Cardiac fibroblast (primary cell): Measurements from ENCODE around the gene CRYBA4.

Experiments used
- DNase-seq, 2 donors: peaks; one replicate each; pipeline versions ENCODE4 v3.0.0 to v3.0.0-alpha.2; 2010; ENCODE audit warnings: low read depth in 2 of 2
- H3K4me3 ChIP-seq, 2 donors: replicated peaks in 1 of 2; 1 replicate in 1 of 2; 2 replicates in 1 of 2; pipeline ENCODE4 v1.5.1; 2011; ENCODE audit warnings: low read depth in 2 of 2, low read length in 2 of 2, mild to moderate bottlenecking in 2 of 2, moderate library complexity in 1 of 2
- CTCF ChIP-seq: IDR thresholded peaks from one replicate; pipeline ENCODE4 v1.5.1; 2011; ENCODE audit warnings: low read depth, mild to moderate bottlenecking, low read length, inconsistent platforms

Gene CRYBA4

GRCh38 chr22:26658671-26659478 lies 37.1 kb downstream of the CRYBA4 start:
- TF ChIP-seq CTCF = no peak
- peak overlapping the region; percentile 27 to 35 for H3K4me3 ChIP-seq
- DNase-seq = peak; percentile 79 to 93

- no peak overlapping the region for H3K4me3 ChIP-seq
- TF ChIP-seq CTCF = no peak
- no peak for DNase-seq
These were observed 38.6 kb downstream of the CRYBA4 start for GRCh38 chr22:26660356-26660755.

DNA sequence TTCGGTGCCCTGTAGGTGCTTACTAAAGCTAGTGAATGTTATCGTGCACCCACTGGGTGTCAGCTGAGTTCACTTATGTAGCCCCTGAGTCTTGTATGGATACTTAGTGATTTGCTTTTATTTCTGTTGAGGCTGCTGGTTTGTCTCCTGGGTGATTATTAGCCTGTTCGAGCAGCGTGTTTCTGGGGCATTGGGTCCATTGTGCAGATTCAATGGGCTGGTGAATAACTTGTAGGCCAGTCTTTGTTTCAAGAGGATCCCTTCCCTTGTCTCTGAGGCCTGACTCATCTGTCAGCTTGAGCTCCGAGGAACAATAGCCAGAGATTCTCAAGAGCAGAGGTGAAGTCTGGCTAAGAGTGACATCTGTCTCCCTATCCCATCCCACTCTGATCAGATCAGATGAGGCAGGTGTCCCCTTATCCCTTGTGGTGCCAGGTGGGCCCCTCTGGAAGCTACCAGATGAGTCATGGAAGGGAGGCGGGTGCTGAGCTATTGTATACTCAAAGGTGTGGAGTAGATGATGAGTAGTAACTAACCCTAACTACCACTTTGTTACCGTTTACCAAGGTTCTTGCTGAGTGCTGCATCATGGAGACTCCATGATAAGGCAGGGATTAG lies 39.3 kb downstream of the CRYBA4 start:
- H3K4me3 ChIP-seq = no peak overlapping the region
- peak in 1 of 2 donors; percentile 46 for DNase-seq
- no peak for TF ChIP-seq CTCF

DNA sequence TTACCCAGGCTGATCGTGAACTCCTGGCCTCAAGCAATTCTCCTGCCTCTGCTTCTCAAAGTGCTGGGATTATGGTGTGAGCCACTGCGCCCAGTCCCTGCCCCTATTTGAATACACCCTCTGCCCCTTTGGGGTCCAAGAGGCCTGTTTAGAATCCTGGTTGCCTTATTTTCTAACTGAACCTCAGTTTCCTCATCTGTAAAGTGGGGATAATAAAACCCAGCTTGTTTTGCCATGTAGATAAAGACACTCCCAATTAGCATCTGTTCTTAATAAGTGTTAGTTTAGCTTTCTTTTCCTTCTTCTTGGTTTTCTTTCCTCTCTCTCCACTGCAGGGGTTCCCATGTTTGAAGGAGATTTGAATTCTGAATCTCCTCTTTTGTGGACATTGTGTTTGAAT lies 40.4 kb downstream of the CRYBA4 start:
- DNase-seq = no peak
- no peak for TF ChIP-seq CTCF
- no peak overlapping the region for H3K4me3 ChIP-seq

GRCh38 chr22:26663374-26663923 lies 41.7 kb downstream of the CRYBA4 start:
- TF ChIP-seq CTCF = no peak
- no peak for DNase-seq
- H3K4me3 ChIP-seq = no peak overlapping the region

DNA sequence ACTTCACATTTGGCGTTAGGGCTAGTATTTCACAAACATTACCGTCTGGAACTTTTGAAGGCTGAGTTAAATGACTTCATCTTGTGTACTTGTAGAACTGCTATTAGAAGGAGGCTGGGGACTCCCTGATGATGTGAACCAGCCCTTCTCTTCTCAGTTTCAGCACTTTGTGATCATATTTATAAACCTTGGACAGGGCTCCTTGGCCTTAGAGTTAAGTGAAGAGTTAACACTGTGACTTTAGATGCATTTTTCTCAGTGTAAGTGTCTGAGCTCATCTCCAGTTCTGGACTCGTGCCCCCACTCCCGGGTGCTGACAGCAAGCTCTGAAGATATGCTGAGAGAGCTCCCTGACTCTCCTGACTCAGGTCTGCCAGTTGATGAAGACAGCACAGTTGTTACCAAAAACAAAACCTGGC lies 44.1 kb downstream of the CRYBA4 start:
- TF ChIP-seq CTCF = no peak
- peak; percentile 43 to 56 for DNase-seq
- H3K4me3 ChIP-seq = no peak overlapping the region
